Spleen (tissue), 11 donors: Measurements from ENCODE around the gene GALNT8. TPM values are rescaled to one million over a fixed set of nuclear protein-coding genes. Genes with fewer than 3 reads are reported as not detected.
"Not testable (repeated sequence)": the region's sequence is repeated elsewhere in the genome, so short reads cannot be mapped to it uniquely, and the experiment has no call there.

Experiments
- DNase-seq: peaks from one replicate; pipeline ENCODE4 v3.0.0-alpha.2; 2020
- H3K27ac ChIP-seq, 8 donors: fragments of 200-600 bp; sonication (generic) in 7 of 8; 1 replicate in 4 of 8; 2 replicates in 4 of 8; pipeline versions ENCODE4 v1.5.0 to v1.8.0; 2016 to 2021; ENCODE audit warnings: inconsistent platforms in 4 of 8, mild to moderate bottlenecking in 4 of 8, moderate library complexity in 1 of 8
- H3K27me3 ChIP-seq, 7 donors: fragments of 200-600 bp; sonication (generic) in 6 of 7; replicated peaks in 1 of 7; 1 replicate in 4 of 7; 2 replicates in 3 of 7; pipeline versions ENCODE4 v1.5.0 to v1.8.0; 2016 to 2021; ENCODE audit warnings: inconsistent platforms in 3 of 7, mild to moderate bottlenecking in 1 of 7
- H3K36me3 ChIP-seq, 6 donors: fragments of 200-600 bp; sonication (generic) in 5 of 6; 1 replicate in 4 of 6; 2 replicates in 2 of 6; pipeline versions ENCODE4 v1.5.0 to v1.8.0; 2016 to 2021; ENCODE audit warnings: inconsistent platforms in 2 of 6
- H3K4me1 ChIP-seq, 6 donors: fragments of 200-600 bp; sonication (generic) in 5 of 6; 1 replicate in 3 of 6; 2 replicates in 3 of 6; pipeline versions ENCODE4 v1.5.0 to v1.8.0; 2016 to 2021; ENCODE audit warnings: inconsistent platforms in 3 of 6
- H3K4me3 ChIP-seq, 8 donors: fragments of 200-600 bp; sonication (generic) in 7 of 8; 1 replicate in 4 of 8; 2 replicates in 4 of 8; pipeline versions ENCODE4 v1.5.0 to v1.8.0; 2016 to 2021; ENCODE audit warnings: inconsistent platforms in 4 of 8, mild to moderate bottlenecking in 4 of 8, moderate library complexity in 2 of 8
- H3K9me3 ChIP-seq, 8 donors: fragments of 200-600 bp; sonication (generic) in 7 of 8; 1 replicate in 4 of 8; 2 replicates in 4 of 8; pipeline versions ENCODE4 v1.5.0 to v1.8.0; 2016 to 2021; ENCODE audit warnings: inconsistent platforms in 4 of 8
- POLR2A ChIP-seq, 3 donors: fragments of 450-650 bp; IDR thresholded peaks; one replicate each; pipeline ENCODE4 v1.5.1; 2017; ENCODE audit warnings: antibody characterized with exemption in 3 of 3, mild to moderate bottlenecking in 1 of 3
- POLR2AphosphoS5 ChIP-seq, 3 donors: sonication (generic); formaldehyde crosslinking; IDR thresholded peaks; one replicate each; pipeline ENCODE4 v1.5.1; 2017; ENCODE audit warnings: antibody characterized with exemption in 3 of 3
- WGBS, 5 donors: extraction: QIAGEN DNeasy Blood & Tissue Kit in 3 of 5; methylation state at CpG; one replicate each; pipeline versions ENCODE4 v1.1.5 to v1.1.7; 2013 to 2018; 5-methylcytosine and 5-hydroxymethylcytosine counted together
- intact Hi-C: fragments of 100-400 bp; cut with DNase I; formaldehyde crosslinking; loops from one replicate; pipeline ENCODE4 v1.15.0; 2023; ENCODE audit warnings: low total_unique reads
- polyA plus RNA-seq, 3 donors: library from polyadenylated mRNA; stranded (reverse); fragments of 200-250 nt; gene quantifications; one replicate each; pipeline ENCODE4 v1.2.1, GENCODE V29; 2013
- total RNA-seq, 7 donors: library from RNA; depleted of rRNA in 3 of 7; stranded (reverse); fragments of >200 nt in 3 of 7; fragmentation: NEBNext Ultra II Directional in 4 of 7; extraction: Animal tissue kit (Norgen Biotek cat#: 25700) in 4 of 7; gene quantifications; one replicate each; pipeline versions ENCODE4 v1.1.0 to v1.2.1, GENCODE V29; 2016 to 2021
- TF ChIP-seq, protein P1 (sequence below), 11 experiments: fragments of 200-600 bp in 7 of 11; fragments of 450-650 bp in 4 of 11; sonication (generic) in 4 of 11; IDR thresholded peaks in 8 of 11; conservative IDR thresholded peaks in 3 of 11; 1 replicate in 7 of 11; 2 replicates in 4 of 11; pipeline versions ENCODE4 v1.4.0 to v1.8.0; 2016 to 2021; ENCODE audit warnings: antibody characterized with exemption in 11 of 11, inconsistent platforms in 4 of 11, mild to moderate bottlenecking in 1 of 11
- donor health status: healthy with polysubstance abuse.
- donor health status: DM: no; HTN: no; CAD: no; lungs with moderate emphysema.
- donor health status: DM: no; HTN: no; CAD: no.
- donor health status: Bipolar disorder and iron deficiency.
- donor health status: healthy.
- donor health status: DM: no; HTN: no; CAD: no.
- donor health status: DM: yes; HTN: yes; CAD: no.

GALNT8 gene
- total and polyA plus RNA-seq, 10 donors = 0.59 to 3.7 (median 1.5) TPM

DNA sequence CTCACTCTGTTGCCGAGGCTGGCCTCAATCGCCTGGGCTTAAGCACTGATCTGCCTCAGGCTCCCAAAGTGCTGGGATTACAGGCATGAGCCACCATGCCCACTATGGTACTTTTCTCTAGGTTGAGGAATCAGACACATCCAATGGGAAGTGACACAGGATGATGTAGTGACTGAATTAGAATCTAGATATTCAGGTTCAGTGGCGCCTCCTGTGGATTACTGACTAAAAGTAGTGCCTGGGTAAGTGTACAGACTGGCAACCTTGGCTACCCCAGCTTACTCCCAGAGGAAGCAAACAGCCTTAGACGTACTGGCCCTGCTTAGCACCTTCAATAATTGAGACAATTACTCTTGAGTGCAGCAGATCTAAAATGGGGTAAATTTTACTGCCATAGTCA lies 22.8 kb downstream of the GALNT8 start:
- no peak for DNase-seq

DNA sequence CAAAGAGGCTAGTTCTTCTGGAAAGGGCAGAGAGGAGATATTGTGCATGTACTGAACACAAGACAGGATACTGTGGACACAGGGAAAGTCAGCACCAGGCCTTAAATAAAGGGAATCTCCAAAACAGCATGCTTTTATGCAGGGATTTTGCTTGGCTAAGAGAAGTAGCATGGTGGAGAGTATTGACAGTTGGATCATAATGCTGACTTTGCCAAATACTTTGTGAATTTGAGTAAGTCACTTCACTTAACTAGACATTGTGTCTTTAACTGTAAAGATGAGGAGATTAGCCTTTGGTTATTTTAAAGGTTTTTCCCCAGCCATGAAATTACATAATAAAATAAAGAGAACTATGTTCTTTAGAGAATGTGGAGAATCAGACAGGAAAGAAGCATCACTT lies 24.5 kb downstream of the GALNT8 start:
- no peak overlapping the region for H3K4me3 ChIP-seq
- TF ChIP-seq POLR2A (IDR thresholded peaks at IDR 0.05) (no peak), POLR2AphosphoS5 (IDR thresholded peaks at IDR 0.05) (no peak)
- TF ChIP-seq, protein P1, sequence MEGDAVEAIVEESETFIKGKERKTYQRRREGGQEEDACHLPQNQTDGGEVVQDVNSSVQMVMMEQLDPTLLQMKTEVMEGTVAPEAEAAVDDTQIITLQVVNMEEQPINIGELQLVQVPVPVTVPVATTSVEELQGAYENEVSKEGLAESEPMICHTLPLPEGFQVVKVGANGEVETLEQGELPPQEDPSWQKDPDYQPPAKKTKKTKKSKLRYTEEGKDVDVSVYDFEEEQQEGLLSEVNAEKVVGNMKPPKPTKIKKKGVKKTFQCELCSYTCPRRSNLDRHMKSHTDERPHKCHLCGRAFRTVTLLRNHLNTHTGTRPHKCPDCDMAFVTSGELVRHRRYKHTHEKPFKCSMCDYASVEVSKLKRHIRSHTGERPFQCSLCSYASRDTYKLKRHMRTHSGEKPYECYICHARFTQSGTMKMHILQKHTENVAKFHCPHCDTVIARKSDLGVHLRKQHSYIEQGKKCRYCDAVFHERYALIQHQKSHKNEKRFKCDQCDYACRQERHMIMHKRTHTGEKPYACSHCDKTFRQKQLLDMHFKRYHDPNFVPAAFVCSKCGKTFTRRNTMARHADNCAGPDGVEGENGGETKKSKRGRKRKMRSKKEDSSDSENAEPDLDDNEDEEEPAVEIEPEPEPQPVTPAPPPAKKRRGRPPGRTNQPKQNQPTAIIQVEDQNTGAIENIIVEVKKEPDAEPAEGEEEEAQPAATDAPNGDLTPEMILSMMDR (IDR thresholded peaks at IDR 0.05 in 8 of 11, conservative IDR thresholded peaks at IDR 0.05 in 3 of 11) = no peak
- no peaks in the 10 kb centered on the region for H3K4me1 ChIP-seq
- H3K27me3 ChIP-seq = peaks cover 0 to 4% (median 0%) of the 10 kb centered on the region in 7 donors
- peaks cover 0 to 11% (median 3%) of the 10 kb centered on the region in 8 donors for H3K9me3 ChIP-seq
- no peaks in the 10 kb centered on the region for H3K36me3 ChIP-seq
- DNase-seq = no peak
- intact Hi-C loops = no loop called here
- no peak overlapping the region for H3K27ac ChIP-seq

More for the DNA sequence above, 22.8 kb downstream of the GALNT8 start:
- Histone ChIP-seq H3K9me3 (peaks cover 0 to 3% (median 0%) of the 10 kb centered on the region in 8 donors), H3K27me3 (peaks cover 0 to 4% (median 0%) of the 10 kb centered on the region in 7 donors), H3K4me1 (no peaks in the 10 kb centered on the region), H3K27ac (no peak overlapping the region), H3K4me3 (no peak overlapping the region), H3K36me3 (no peaks in the 10 kb centered on the region)
- intact Hi-C loops = no loop called here
- WGBS, 5 donors = 77 to 97% (median 91%) methylated on average over 3 to 4 of the region's 4 CpGs
- TF ChIP-seq POLR2A (IDR thresholded peaks at IDR 0.05) (no peak), POLR2AphosphoS5 (IDR thresholded peaks at IDR 0.05) (no peak)
- TF ChIP-seq, protein P1 (IDR thresholded peaks at IDR 0.05 in 8 of 11, conservative IDR thresholded peaks at IDR 0.05 in 3 of 11) = no peak

DNA sequence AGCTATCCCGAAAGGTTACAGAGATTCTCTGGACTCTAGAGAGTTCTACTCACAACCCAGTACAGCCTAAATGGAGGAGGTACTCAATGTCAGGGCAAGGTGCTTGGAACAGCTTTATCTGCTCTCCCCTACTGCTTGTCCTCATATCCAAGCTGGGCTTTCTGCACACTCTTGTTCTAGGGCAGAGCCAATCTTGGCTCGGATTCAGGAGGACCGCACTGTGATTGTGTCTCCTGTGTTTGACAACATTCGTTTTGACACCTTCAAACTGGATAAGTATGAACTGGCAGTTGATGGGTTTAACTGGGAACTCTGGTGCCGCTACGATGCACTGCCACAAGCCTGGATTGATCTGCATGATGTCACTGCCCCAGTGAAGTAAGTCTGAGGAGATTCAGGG lies 25.0 kb downstream of the GALNT8 start:
- Histone ChIP-seq H3K27ac (no peak overlapping the region), H3K4me3 (no peak overlapping the region), H3K9me3 (peaks cover 0 to 11% (median 3%) of the 10 kb centered on the region in 8 donors), H3K4me1 (no peaks in the 10 kb centered on the region), H3K27me3 (peaks cover 0 to 4% (median 0%) of the 10 kb centered on the region in 7 donors), H3K36me3 (no peaks in the 10 kb centered on the region)
- DNase-seq = no peak
- TF ChIP-seq, protein P1 (IDR thresholded peaks at IDR 0.05 in 8 of 11, conservative IDR thresholded peaks at IDR 0.05 in 3 of 11) = no peak
- no peak for TF ChIP-seq POLR2A (IDR thresholded peaks at IDR 0.05)
- intact Hi-C loops = no loop called here
- WGBS, 5 donors = 85 to 95% (median 90%) methylated on average over 6 of the region's 6 CpGs

DNA sequence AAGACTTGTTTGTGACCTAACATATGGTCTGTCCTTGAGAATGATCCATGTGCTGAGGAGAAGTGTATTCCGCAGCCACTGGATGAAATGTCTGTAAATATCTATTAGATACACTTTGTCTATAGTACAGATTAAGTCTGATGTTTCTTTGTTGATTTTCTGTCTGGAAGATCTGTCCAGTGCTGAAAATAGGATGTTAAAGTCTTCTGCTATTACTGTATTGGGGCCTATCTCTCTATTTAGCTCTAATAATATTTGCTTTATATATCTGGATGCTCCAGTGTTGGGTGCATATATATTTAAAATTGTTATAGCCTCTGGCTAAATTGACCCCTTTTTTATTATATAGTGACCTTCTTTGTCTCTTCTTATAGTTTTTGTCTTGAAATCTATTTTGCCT lies 31.5 kb downstream of the GALNT8 start:
- DNase-seq, H3K36me3 ChIP-seq, H3K4me3 ChIP-seq, H3K27me3 ChIP-seq, H3K27ac ChIP-seq, H3K4me1 ChIP-seq: not testable (repeated sequence)
- 91 to 100% (median 95%) methylated on average over 1 of the region's 1 CpG for WGBS, 5 donors
- intact Hi-C loops = loop anchor here (10.0 kb wide), 1 partner anchor 147 kb away; no protein-coding TSS in a partner anchor
- peaks cover 0 to 11% (median 3%) of the 10 kb centered on the region in 8 donors for H3K9me3 ChIP-seq

DNA sequence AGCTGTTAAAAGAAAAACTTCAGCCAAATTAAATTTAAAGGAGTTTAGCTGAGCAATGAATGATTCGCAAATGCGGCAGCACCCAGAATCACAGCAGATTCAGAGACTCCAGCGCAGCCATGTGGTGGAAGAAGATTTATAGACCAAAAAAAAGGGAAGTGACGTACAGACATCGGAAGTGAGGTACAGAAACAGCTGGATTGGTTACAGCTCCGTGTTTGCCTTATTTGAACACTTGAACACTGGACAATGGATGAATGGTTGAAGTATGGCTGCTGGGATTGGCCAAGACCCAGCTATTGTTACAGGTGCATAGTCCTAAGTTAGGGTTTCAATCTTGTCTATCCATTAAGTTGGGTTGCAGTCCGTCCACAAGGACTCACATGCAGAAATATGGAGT lies 42.6 kb downstream of the GALNT8 start:
- Histone ChIP-seq H3K27me3 (no peaks in the 10 kb centered on the region), H3K9me3 (no peaks in the 10 kb centered on the region), H3K4me3 (no peak overlapping the region), H3K36me3 (no peaks in the 10 kb centered on the region), H3K4me1 (no peaks in the 10 kb centered on the region), H3K27ac (no peak overlapping the region)
- intact Hi-C loops = no loop called here
- 57 to 69% (median 64%) methylated on average over 7 of the region's 7 CpGs for WGBS, 5 donors
- TF ChIP-seq POLR2AphosphoS5 (IDR thresholded peaks at IDR 0.05) = no peak
- TF ChIP-seq, protein P1 (IDR thresholded peaks at IDR 0.05 in 8 of 11, conservative IDR thresholded peaks at IDR 0.05 in 3 of 11) = no peak
- no peak for TF ChIP-seq POLR2A (IDR thresholded peaks at IDR 0.05)
- no peak for DNase-seq
